ENCODE results near the gene DLGAP1. TPM values are rescaled to one million over a fixed set of nuclear protein-coding genes. Genes with fewer than 3 reads are reported as not detected.
A peak's percentile ranks its signal among the peaks of the same experiment; 100 is the strongest.

Gene DLGAP1
- total RNA-seq, 1 experiment from 2014 or later: 23.0 TPM

DNA sequence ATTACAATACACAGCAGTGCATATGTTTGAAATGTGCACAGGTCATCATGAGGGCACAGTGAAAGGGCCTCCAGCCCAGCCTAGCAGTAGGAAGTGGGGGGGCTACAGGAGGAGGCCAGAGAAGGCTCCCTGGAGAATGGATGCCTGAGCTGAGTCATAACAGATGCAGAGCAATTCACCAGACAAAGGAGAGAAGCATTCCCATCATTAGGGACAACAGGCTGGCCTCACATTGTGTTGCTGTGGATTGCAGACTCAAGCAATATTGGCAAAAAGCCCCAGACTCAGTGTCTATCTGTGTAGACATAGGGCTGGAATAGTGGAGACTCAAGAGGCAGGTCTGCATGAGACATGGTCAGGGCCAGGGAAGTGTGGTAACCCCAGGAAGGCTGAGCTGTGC is 329.9 kb downstream of the DLGAP1 start (continued):
- TF ChIP-seq, protein P1, sequence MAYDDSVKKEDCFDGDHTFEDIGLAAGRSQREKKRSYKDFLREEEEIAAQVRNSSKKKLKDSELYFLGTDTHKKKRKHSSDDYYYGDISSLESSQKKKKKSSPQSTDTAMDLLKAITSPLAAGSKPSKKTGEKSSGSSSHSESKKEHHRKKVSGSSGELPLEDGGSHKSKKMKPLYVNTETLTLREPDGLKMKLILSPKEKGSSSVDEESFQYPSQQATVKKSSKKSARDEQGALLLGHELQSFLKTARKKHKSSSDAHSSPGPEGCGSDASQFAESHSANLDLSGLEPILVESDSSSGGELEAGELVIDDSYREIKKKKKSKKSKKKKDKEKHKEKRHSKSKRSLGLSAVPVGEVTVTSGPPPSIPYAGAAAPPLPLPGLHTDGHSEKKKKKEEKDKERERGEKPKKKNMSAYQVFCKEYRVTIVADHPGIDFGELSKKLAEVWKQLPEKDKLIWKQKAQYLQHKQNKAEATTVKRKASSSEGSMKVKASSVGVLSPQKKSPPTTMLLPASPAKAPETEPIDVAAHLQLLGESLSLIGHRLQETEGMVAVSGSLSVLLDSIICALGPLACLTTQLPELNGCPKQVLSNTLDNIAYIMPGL (CRISPR knock-in tag; IDR thresholded peaks at IDR 0.05): no peak
- TF ChIP-seq ZNF121 (CRISPR knock-in tag; IDR thresholded peaks at IDR 0.05) (no peak), TEAD1 (CRISPR knock-in tag; IDR thresholded peaks at IDR 0.05) (peak; percentile 37; the same call in 1 of the 2 replicates), ZNF423 (CRISPR knock-in tag; IDR thresholded peaks at IDR 0.05) (no peak), ZNF671 (CRISPR knock-in tag; IDR thresholded peaks at IDR 0.05) (no peak), MAX (CRISPR knock-in tag; IDR thresholded peaks at IDR 0.05) (no peak), NR3C1 (CRISPR knock-in tag; conservative IDR thresholded peaks at IDR 0.05; ENCODE audit: low read depth) (no peak), ZMAT4 (CRISPR knock-in tag; IDR thresholded peaks at IDR 0.05) (no peak), ZNF232 (CRISPR knock-in tag; IDR thresholded peaks at IDR 0.05) (no peak), PRDM15 (CRISPR knock-in tag; IDR thresholded peaks at IDR 0.05) (no peak), CBFB (CRISPR knock-in tag; IDR thresholded peaks at IDR 0.05; ENCODE audit: low read depth) (no peak), FOXK1 (CRISPR knock-in tag; IDR thresholded peaks at IDR 0.05) (0 out of 2 replicates have a peak, but pooled peaks have one; percentile 24), ZBTB43 (CRISPR knock-in tag; IDR thresholded peaks at IDR 0.05) (no peak), ETV6 (CRISPR knock-in tag; IDR thresholded peaks at IDR 0.05) (no peak), EMX1 (CRISPR knock-in tag; IDR thresholded peaks at IDR 0.05) (no peak)
- TF ChIP-seq, protein P2, sequence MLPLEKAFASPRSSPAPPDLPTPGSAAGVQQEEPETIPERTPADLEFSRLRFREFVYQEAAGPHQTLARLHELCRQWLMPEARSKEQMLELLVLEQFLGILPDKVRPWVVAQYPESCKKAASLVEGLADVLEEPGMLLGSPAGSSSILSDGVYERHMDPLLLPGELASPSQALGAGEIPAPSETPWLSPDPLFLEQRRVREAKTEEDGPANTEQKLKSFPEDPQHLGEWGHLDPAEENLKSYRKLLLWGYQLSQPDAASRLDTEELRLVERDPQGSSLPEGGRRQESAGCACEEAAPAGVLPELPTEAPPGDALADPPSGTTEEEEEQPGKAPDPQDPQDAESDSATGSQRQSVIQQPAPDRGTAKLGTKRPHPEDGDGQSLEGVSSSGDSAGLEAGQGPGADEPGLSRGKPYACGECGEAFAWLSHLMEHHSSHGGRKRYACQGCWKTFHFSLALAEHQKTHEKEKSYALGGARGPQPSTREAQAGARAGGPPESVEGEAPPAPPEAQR (CRISPR knock-in tag; IDR thresholded peaks at IDR 0.05): no peak
- TF ChIP-seq, protein P3, sequence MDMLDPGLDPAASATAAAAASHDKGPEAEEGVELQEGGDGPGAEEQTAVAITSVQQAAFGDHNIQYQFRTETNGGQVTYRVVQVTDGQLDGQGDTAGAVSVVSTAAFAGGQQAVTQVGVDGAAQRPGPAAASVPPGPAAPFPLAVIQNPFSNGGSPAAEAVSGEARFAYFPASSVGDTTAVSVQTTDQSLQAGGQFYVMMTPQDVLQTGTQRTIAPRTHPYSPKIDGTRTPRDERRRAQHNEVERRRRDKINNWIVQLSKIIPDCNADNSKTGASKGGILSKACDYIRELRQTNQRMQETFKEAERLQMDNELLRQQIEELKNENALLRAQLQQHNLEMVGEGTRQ (CRISPR knock-in tag; IDR thresholded peaks at IDR 0.05): no peak
- TF ChIP-seq, protein P4, sequence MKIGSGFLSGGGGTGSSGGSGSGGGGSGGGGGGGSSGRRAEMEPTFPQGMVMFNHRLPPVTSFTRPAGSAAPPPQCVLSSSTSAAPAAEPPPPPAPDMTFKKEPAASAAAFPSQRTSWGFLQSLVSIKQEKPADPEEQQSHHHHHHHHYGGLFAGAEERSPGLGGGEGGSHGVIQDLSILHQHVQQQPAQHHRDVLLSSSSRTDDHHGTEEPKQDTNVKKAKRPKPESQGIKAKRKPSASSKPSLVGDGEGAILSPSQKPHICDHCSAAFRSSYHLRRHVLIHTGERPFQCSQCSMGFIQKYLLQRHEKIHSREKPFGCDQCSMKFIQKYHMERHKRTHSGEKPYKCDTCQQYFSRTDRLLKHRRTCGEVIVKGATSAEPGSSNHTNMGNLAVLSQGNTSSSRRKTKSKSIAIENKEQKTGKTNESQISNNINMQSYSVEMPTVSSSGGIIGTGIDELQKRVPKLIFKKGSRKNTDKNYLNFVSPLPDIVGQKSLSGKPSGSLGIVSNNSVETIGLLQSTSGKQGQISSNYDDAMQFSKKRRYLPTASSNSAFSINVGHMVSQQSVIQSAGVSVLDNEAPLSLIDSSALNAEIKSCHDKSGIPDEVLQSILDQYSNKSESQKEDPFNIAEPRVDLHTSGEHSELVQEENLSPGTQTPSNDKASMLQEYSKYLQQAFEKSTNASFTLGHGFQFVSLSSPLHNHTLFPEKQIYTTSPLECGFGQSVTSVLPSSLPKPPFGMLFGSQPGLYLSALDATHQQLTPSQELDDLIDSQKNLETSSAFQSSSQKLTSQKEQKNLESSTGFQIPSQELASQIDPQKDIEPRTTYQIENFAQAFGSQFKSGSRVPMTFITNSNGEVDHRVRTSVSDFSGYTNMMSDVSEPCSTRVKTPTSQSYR (CRISPR knock-in tag; IDR thresholded peaks at IDR 0.05): no peak
- TF ChIP-seq, protein P5, sequence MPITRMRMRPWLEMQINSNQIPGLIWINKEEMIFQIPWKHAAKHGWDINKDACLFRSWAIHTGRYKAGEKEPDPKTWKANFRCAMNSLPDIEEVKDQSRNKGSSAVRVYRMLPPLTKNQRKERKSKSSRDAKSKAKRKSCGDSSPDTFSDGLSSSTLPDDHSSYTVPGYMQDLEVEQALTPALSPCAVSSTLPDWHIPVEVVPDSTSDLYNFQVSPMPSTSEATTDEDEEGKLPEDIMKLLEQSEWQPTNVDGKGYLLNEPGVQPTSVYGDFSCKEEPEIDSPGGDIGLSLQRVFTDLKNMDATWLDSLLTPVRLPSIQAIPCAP (CRISPR knock-in tag; IDR thresholded peaks at IDR 0.05): no peak

Measured in WTC11 (cell line).